SK-N-SH treated with all-trans-retinoic acid at 6 μM for 48 hours (cell line): ENCODE measurements around the gene SPATA22.

Experiments used
- ARNTL ChIP-seq: fragments of 450-650 bp; formaldehyde crosslinking; IDR thresholded peaks from 2 replicates; pipeline ENCODE4 v1.5.0; 2020; ENCODE audit warnings: low read depth, mild to moderate bottlenecking, moderate library complexity, borderline replicate concordance
- TCF4 ChIP-seq: fragments of 250-450 bp; sonication (Bioruptor Pico); IDR thresholded peaks from 2 replicates; pipeline ENCODE4 v1.8.0; 2021; ENCODE audit warnings: mild to moderate bottlenecking, moderate library complexity, borderline replicate concordance
- ZC3H10 ChIP-seq: fragments of 250-450 bp; sonication (Bioruptor Pico); IDR thresholded peaks from 2 replicates; pipeline ENCODE4 v1.5.1; 2021; ENCODE audit warnings: mild to moderate bottlenecking, moderate library complexity
- ZFP3 ChIP-seq: fragments of 250-450 bp; sonication (Bioruptor Pico); IDR thresholded peaks from 2 replicates; pipeline ENCODE4 v1.5.0; 2020; ENCODE audit warnings: mild to moderate bottlenecking, moderate library complexity

- TF ChIP-seq ARNTL (no peak), TCF4 (CRISPR knock-in tag) (no peak), ZFP3 (no peak), ZC3H10 (CRISPR knock-in tag) (no peak)
Measured at GRCh38 chr17:3448059-3448665, 23.5 kb downstream of the SPATA22 start.
